ENCODE data around the gene HIVEP1. TPM values are rescaled to one million over a fixed set of nuclear protein-coding genes. Genes with fewer than 3 reads are reported as not detected.

HIVEP1 gene
- total RNA-seq, 2 experiments from 2014 or later = 45.9 to 71.6 TPM

GRCh38 chr6:11994875-11995461 is 17.1 kb upstream of the HIVEP1 start:
- ATAC-seq (peak; percentile 19), DNase-seq (no peak)
- Mint-ChIP-seq H3K27me3 (no peaks in the 10 kb centered on the region), H3K9me3 (ENCODE audit: low read depth) (no peaks in the 10 kb centered on the region), H3K36me3 (ENCODE audit: low read depth) (no peaks in the 10 kb centered on the region), H3K4me3 (no peak overlapping the region), H3K4me1 (peaks cover 6% of the 10 kb centered on the region), H3K27ac (no peak overlapping the region)
- ChIA-PET POLR2A (interaction anchor here (0.6 kb wide), 1 partner anchor 109 kb away, joined by 8 read pairs; no protein-coding TSS in a partner anchor), CTCF (interaction anchor here (0.7 to 1.2 kb wide), 2 partner anchors 9 to 296 kb away, joined by 3 to 4 read pairs; no protein-coding TSS in a partner anchor)
- intact Hi-C loops (cut with DNase I, micrococcal nuclease) = no loop called here

- H3K36me3 Mint-ChIP-seq (ENCODE audit: low read depth) = no peaks in the 10 kb centered on the region
- H3K27me3 Mint-ChIP-seq = no peaks in the 10 kb centered on the region
- no peak overlapping the region for H3K4me3 Mint-ChIP-seq
- H3K27ac Mint-ChIP-seq = no peak overlapping the region
- no peak for DNase-seq
- H3K4me1 Mint-ChIP-seq = peaks cover 16% of the 10 kb centered on the region
- H3K9me3 Mint-ChIP-seq (ENCODE audit: low read depth) = no peaks in the 10 kb centered on the region
- ATAC-seq = no peak
- intact Hi-C loops (cut with DNase I, micrococcal nuclease) = no loop called here
- ChIA-PET CTCF (interaction anchor here (1.3 kb wide), 1 partner anchor 49 kb away, joined by 3 read pairs; no protein-coding TSS in a partner anchor), POLR2A (no interaction called here)
These were observed 15.4 kb upstream of the HIVEP1 start for GRCh38 chr6:11996751-11997150.

- ChIA-PET POLR2A (no interaction called here), CTCF (interaction anchor here (0.5 kb wide), 1 partner anchor 44 kb away, joined by 3 read pairs; no protein-coding TSS in a partner anchor)
- Mint-ChIP-seq H3K4me1 (peaks cover 17% of the 10 kb centered on the region), H3K27ac (no peak overlapping the region), H3K4me3 (no peak overlapping the region), H3K27me3 (no peaks in the 10 kb centered on the region), H3K36me3 (ENCODE audit: low read depth) (no peaks in the 10 kb centered on the region), H3K9me3 (ENCODE audit: low read depth) (no peaks in the 10 kb centered on the region)
- intact Hi-C loops (cut with DNase I, micrococcal nuclease) = no loop called here
- no peak for ATAC-seq
- no peak for DNase-seq
These were observed 12.9 kb upstream of the HIVEP1 start for GRCh38 chr6:11999246-11999645.

- H3K4me3 Mint-ChIP-seq = no peak overlapping the region
- ChIA-PET CTCF (interaction anchor here (0.9 kb wide), 1 partner anchor 15 kb away, joined by 3 read pairs; no protein-coding TSS in a partner anchor), POLR2A (no interaction called here)
- H3K27me3 Mint-ChIP-seq = no peaks in the 10 kb centered on the region
- DNase-seq = no peak
- H3K36me3 Mint-ChIP-seq (ENCODE audit: low read depth) = no peaks in the 10 kb centered on the region
- ATAC-seq = no peak
- no peak overlapping the region for H3K27ac Mint-ChIP-seq
- no peaks in the 10 kb centered on the region for H3K9me3 Mint-ChIP-seq (ENCODE audit: low read depth)
- intact Hi-C loops (cut with DNase I, micrococcal nuclease) = no loop called here
- peaks cover 17% of the 10 kb centered on the region for H3K4me1 Mint-ChIP-seq
These were observed 11.9 kb upstream of the HIVEP1 start for GRCh38 chr6:12000174-12000573.

- no peaks in the 10 kb centered on the region for H3K27me3 Mint-ChIP-seq
- H3K36me3 Mint-ChIP-seq (ENCODE audit: low read depth) = no peaks in the 10 kb centered on the region
- ChIA-PET CTCF (interaction anchor here (0.7 to 1.2 kb wide), 4 partner anchors 15 to 280 kb away, joined by 3 to 4 read pairs (median 3); no protein-coding TSS in a partner anchor), POLR2A (no interaction called here)
- H3K9me3 Mint-ChIP-seq (ENCODE audit: low read depth) = no peaks in the 10 kb centered on the region
- H3K4me1 Mint-ChIP-seq = peaks cover 16% of the 10 kb centered on the region
- no peak overlapping the region for H3K27ac Mint-ChIP-seq
- H3K4me3 Mint-ChIP-seq = no peak overlapping the region
- no peak for ATAC-seq
- no peak for DNase-seq
- intact Hi-C loops (cut with DNase I, micrococcal nuclease) = no loop called here
These were observed 11.0 kb upstream of the HIVEP1 start for GRCh38 chr6:12001004-12001705.

- H3K9me3 Mint-ChIP-seq (ENCODE audit: low read depth) = no peaks in the 10 kb centered on the region
- H3K4me1 Mint-ChIP-seq = peaks cover 10% of the 10 kb centered on the region
- no peak overlapping the region for H3K27ac Mint-ChIP-seq
- intact Hi-C loops (cut with DNase I, micrococcal nuclease) = no loop called here
- ChIA-PET CTCF (interaction anchor here (0.7 to 1.2 kb wide), 4 partner anchors 36 to 279 kb away, joined by 3 to 4 read pairs (median 3); no protein-coding TSS in a partner anchor), POLR2A (no interaction called here)
- H3K4me3 Mint-ChIP-seq = no peak overlapping the region
- no peaks in the 10 kb centered on the region for H3K27me3 Mint-ChIP-seq
- no peak for DNase-seq
- ATAC-seq = no peak
- H3K36me3 Mint-ChIP-seq (ENCODE audit: low read depth) = no peaks in the 10 kb centered on the region
These were observed 10.2 kb upstream of the HIVEP1 start for GRCh38 chr6:12001706-12002435.

- Mint-ChIP-seq H3K4me1 (peaks cover 13% of the 10 kb centered on the region), H3K9me3 (ENCODE audit: low read depth) (no peaks in the 10 kb centered on the region), H3K36me3 (ENCODE audit: low read depth) (peaks cover 15% of the 10 kb centered on the region), H3K4me3 (peak overlapping the region; percentile 13), H3K27me3 (no peaks in the 10 kb centered on the region), H3K27ac (peak overlapping the region; percentile 99)
- intact Hi-C loops (cut with DNase I, micrococcal nuclease) = no loop called here
- ATAC-seq = no peak
- DNase-seq = no peak
- POLR2A ChIA-PET = no interaction called here
- CTCF ChIA-PET = no interaction called here
These were observed 4.6 kb upstream of the HIVEP1 start for GRCh38 chr6:12007473-12007872.

- ChIA-PET POLR2A (interaction anchor here (0.7 kb wide), 1 partner anchor 273 kb away, joined by 16 read pairs; no protein-coding TSS in a partner anchor), CTCF (interaction anchor here (0.6 kb wide), 1 partner anchor 50 kb away, joined by 3 read pairs; no protein-coding TSS in a partner anchor)
- DNase-seq (no peak), ATAC-seq (no peak)
- peaks cover 13% of the 10 kb centered on the region for H3K4me1 Mint-ChIP-seq
- no peaks in the 10 kb centered on the region for H3K27me3 Mint-ChIP-seq
- H3K36me3 Mint-ChIP-seq (ENCODE audit: low read depth) = peaks cover 15% of the 10 kb centered on the region
- H3K9me3 Mint-ChIP-seq (ENCODE audit: low read depth) = no peaks in the 10 kb centered on the region
- intact Hi-C loops (cut with DNase I, micrococcal nuclease) = loop anchor here (2.0 kb wide), 2 partner anchors 41 to 225 kb away; no protein-coding TSS in a partner anchor
- H3K27ac Mint-ChIP-seq = peak overlapping the region; percentile 99
- peak overlapping the region; percentile 94 for H3K4me3 Mint-ChIP-seq
These were observed 4.2 kb upstream of the HIVEP1 start for GRCh38 chr6:12007887-12008286.

- Mint-ChIP-seq H3K27me3 (no peaks in the 10 kb centered on the region), H3K36me3 (ENCODE audit: low read depth) (peaks cover 19% of the 10 kb centered on the region), H3K9me3 (ENCODE audit: low read depth) (no peaks in the 10 kb centered on the region), H3K4me1 (peaks cover 17% of the 10 kb centered on the region), H3K4me3 (peak overlapping the region; percentile 94), H3K27ac (peak overlapping the region; percentile 99)
- CTCF ChIA-PET = interaction anchor here (0.6 to 1.0 kb wide), 2 partner anchors 50 to 225 kb away, joined by 3 read pairs; no protein-coding TSS in a partner anchor
- POLR2A ChIA-PET = interaction anchor here (0.7 to 1.1 kb wide), 3 partner anchors 274 to 297 kb away, joined by 3 to 16 read pairs (median 4); no protein-coding TSS in a partner anchor
- ATAC-seq (peak; percentile 42), DNase-seq (peak; percentile 90)
- intact Hi-C loops (cut with DNase I, micrococcal nuclease) = loop anchor here (2.0 kb wide), 2 partner anchors 40 to 224 kb away; no protein-coding TSS in a partner anchor
These were observed 3.5 kb upstream of the HIVEP1 start for GRCh38 chr6:12008366-12009179.

GRCh38 chr6:12009180-12009685 is 2.9 kb upstream of the HIVEP1 start:
- POLR2A ChIA-PET = interaction anchor here (0.7 to 1.1 kb wide), 3 partner anchors 57 to 298 kb away, joined by 3 to 4 read pairs (median 3); no protein-coding TSS in a partner anchor
- CTCF ChIA-PET = interaction anchor here (0.6 to 1.0 kb wide), 2 partner anchors 224 to 836 kb away, joined by 3 read pairs; no protein-coding TSS in a partner anchor
- Mint-ChIP-seq H3K4me3 (peak overlapping the region; percentile 94), H3K36me3 (ENCODE audit: low read depth) (peaks cover 22% of the 10 kb centered on the region), H3K4me1 (peaks cover 23% of the 10 kb centered on the region), H3K9me3 (ENCODE audit: low read depth) (no peaks in the 10 kb centered on the region), H3K27ac (peak overlapping the region; percentile 98), H3K27me3 (no peaks in the 10 kb centered on the region)
- DNase-seq (no peak), ATAC-seq (no peak)
- intact Hi-C loops (cut with DNase I, micrococcal nuclease) = loop anchor here (2.0 kb wide), 2 partner anchors 40 to 224 kb away; no protein-coding TSS in a partner anchor

Measured in activated CD4-positive, alpha-beta T cell treated with anti-CD3 and anti-CD28 coated beads for 36 hours (primary cell).